Right hindlimb (tissue), 1 donor: Measurements from ENCODE around the gene ADAM15.

ENCODE experiments used
- DNase-seq: peaks from one replicate; pipeline ENCODE4 v3.0.0-alpha.2; 2018

ADAM15 gene, protein sequence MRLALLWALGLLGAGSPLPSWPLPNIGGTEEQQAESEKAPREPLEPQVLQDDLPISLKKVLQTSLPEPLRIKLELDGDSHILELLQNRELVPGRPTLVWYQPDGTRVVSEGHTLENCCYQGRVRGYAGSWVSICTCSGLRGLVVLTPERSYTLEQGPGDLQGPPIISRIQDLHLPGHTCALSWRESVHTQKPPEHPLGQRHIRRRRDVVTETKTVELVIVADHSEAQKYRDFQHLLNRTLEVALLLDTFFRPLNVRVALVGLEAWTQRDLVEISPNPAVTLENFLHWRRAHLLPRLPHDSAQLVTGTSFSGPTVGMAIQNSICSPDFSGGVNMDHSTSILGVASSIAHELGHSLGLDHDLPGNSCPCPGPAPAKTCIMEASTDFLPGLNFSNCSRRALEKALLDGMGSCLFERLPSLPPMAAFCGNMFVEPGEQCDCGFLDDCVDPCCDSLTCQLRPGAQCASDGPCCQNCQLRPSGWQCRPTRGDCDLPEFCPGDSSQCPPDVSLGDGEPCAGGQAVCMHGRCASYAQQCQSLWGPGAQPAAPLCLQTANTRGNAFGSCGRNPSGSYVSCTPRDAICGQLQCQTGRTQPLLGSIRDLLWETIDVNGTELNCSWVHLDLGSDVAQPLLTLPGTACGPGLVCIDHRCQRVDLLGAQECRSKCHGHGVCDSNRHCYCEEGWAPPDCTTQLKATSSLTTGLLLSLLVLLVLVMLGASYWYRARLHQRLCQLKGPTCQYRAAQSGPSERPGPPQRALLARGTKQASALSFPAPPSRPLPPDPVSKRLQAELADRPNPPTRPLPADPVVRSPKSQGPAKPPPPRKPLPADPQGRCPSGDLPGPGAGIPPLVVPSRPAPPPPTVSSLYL

DNA sequence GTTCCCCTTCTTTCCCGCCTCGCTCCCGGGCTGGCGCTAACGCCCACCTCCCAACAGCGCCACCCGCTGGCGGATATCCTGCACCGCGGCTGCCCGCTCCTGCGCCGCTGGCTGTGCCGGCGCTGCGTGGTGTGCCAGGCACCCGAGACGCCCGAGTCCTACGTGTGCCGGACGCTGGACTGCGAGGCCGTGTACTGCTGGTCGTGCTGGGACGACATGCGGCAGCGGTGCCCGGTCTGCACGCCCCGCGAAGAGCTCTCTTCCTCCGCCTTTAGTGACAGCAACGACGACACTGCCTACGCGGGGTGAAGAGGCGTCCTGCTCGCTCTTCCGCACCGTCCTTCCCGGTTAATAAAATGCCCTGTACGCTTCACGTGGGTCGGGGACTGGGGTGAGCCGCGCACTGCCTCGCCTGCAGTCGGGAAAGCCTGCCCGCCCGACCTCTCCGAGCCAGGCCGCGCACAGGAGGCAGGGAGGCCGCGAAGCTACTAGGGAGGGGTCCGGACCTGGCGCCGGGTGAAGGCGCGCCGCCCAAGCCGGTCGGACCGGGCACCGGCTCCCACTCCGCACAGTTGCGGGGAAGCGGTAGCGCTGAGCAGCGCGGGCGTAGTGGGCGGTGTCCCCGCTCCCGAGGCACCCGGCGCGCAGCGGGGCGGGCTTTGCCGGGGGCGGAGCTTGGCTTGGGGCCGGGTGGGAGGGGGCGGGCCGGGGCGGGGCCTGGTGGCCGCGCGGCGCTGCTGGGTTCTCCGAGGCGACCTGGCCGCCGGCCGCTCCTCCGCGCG is at the start of gene ADAM15:
Gene ADAM15 (plus strand): TSS at position 757 of the 782 bp plus-strand sequence. CDS start 71 bp downstream, outside the sequence.
- DNase-seq, result peak; percentile 88

DNA sequence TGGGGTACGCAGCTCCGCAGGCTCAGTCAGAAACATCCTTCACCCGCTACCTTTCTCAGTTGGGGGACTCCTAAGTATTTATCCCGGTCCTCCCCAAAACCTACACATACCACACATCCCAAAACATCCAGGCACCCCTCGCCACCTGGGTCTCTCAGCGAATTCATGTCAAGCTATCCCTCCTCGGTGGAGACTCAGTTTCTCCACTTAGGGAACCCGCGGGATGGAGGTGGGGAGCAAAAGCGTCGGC is 49.8 kb upstream of the ADAM15 start:
- DNase-seq, result no peak

DNA sequence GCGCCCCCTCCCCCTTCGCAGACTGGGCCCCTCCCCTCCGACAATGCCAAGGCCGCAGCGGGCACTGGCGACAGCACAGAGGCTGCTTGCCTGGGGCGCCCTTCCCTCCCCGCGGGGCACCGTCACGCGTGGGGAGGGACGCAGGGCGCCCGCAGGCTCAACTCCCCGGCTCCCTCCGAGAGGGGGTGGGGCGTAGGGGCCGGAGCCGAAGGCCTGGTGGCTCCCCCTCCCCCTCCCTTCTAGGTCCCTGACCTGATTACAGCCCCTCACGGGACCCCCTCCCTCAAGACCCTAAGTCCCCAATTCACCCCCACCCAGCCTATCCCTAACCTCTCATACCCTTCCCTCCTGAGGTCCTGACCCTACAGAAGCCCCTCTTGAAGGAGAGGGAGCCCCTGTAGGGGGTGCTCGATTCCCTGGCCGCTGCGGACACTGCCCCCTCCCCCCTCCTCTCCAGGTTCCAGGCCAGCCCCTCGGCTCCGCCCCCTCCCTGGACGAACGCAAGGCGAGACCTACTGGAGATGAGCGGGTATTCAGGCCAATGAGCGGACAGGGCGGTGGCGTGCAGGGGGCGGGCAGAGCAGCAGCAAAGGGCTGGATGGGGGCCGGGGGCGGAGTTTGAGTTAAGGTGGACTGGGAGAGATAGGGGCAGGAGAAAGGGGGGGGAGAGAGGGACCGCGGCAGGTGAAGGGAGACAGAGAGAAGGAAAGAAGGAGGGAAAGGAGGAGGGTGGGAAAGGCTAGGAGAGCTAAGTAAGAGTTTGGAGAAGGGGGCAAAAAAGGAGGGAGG is 49.2 kb upstream of the ADAM15 start:
- DNase-seq, result peak; percentile 100

DNA sequence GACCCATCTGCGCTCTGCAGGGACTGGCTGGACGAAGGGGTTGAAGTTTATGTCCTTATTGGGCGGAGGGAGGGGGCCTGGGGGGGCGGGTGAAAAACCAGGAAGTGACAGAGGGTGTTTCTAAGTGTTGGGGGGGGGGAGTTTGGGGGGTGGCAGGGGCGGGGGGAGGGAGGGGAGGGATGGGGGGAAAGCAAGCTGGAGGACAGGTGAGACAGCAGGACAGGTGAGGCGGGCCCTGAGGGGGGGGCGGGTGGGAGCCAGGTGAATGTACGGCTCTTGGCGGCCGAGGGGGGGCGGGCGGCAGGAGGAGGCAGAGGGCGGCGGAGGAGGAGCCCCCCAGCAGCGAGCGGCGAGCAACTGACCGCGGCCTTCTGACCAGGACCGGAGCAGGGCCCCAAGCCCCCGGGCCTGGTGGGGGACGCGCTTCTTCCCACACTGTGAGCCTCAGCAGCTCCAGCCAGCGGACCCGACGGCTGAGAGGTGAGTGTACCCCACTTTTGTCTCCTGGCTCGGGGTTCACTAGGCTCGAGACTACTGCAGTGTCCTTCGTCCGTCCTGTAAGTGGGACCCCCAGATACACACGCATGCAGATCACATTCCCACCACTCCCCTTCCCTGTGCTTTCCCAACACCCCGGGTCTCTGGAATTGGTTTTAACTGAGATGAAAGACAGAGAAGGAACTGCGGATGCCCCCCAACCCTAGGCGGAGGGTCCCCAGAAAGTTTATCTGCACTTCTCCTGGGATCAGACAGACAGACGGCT is 48.5 kb upstream of the ADAM15 start, which contains the start of gene ZBTB7B:
Gene ZBTB7B (plus strand): TSS at position 339 of the 763 bp plus-strand sequence. CDS start 11,859 bp downstream, outside the sequence.
- no peak for DNase-seq

DNA sequence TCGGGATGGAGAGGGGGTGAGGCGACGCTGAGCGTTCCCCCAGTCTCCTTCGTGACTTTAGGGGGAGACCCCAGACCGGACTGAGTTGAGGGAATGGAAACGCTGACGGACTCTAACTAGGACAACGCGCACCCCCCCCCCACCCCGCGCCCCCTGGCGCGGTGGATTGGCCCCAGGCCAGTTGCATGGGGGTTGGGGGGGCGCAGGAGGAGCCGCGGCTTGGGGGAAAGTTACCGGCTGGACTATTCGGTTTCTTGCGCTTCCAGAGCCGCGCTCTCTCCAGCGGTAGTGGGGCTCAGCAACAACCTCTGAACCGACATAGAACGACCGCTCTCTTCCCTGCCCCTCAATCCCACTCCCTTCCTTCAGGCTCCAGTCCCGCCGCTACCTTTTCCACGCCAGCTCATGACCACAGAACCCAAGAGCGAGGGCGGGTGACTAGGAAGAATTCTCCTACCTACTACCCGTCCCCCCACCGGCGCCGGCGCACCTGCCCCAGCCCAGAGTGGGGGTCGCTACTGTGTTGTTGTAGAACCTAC is 47.8 kb upstream of the ADAM15 start:
- peak; percentile 65 for DNase-seq

DNA sequence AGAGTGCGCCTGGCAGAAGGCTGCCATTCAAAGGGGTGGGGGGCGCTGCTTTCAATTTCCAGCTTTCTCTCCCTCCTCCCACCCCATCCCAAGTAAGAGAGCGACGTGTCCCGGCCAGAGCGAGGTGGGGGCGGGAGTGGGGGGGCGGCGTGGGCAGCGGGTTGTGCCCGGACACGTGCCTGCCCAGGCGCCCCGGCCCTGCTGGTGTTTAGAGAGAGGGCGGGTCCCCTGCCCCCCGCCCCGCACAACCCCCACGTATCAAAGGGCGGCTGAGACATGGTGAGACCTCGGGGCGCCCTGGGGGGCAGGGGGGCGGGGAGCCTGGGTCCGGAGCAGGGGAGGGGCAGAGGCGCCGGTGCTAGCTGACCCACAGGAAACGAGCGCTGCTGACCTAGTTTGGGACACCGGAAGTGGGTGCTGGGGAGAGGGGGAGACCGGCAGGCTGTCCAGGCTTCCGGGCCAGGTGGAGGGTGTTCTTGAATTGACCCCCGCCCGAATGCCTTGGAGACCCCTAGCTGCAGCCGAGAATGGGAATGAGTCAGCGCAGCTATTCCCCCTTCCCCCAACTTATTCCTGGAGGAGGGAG is 47.3 kb upstream of the ADAM15 start:
- peak; percentile 69 for DNase-seq

DNA sequence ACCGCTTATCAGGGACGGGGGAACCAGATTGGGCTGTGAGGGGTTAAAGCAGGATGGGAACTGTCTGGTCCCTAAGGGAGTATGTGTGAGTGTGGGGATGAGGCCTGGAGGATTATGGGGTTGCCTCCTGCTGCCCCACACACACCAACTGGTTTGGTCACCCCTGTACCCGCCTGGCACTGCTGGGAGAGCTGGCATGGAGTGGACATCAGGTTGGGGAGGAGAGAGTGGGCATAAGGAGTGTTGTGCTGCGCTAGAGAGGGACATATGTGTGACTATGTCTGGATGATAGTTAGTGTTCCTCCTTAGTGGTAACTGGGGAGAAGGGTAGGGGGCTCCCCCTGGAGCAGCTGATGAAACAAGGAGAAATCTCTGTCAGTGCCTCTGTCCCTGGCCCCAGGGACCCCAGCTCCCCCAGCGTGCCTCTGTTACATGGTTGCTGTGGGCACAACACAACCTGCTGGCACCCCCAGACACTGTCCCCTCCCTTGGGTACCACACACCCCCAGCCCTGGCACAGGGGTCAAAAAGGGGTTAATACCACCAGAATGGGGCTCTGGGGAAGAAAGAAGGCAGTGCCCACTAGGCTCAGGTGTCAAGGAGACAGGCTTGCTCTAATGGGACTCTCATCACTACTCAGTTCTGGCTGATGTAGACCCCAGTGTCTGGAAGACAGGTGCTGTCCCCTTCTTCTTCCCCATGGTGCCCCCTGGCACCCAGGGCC is 46.6 kb upstream of the ADAM15 start:
- DNase-seq, result no peak

DNA sequence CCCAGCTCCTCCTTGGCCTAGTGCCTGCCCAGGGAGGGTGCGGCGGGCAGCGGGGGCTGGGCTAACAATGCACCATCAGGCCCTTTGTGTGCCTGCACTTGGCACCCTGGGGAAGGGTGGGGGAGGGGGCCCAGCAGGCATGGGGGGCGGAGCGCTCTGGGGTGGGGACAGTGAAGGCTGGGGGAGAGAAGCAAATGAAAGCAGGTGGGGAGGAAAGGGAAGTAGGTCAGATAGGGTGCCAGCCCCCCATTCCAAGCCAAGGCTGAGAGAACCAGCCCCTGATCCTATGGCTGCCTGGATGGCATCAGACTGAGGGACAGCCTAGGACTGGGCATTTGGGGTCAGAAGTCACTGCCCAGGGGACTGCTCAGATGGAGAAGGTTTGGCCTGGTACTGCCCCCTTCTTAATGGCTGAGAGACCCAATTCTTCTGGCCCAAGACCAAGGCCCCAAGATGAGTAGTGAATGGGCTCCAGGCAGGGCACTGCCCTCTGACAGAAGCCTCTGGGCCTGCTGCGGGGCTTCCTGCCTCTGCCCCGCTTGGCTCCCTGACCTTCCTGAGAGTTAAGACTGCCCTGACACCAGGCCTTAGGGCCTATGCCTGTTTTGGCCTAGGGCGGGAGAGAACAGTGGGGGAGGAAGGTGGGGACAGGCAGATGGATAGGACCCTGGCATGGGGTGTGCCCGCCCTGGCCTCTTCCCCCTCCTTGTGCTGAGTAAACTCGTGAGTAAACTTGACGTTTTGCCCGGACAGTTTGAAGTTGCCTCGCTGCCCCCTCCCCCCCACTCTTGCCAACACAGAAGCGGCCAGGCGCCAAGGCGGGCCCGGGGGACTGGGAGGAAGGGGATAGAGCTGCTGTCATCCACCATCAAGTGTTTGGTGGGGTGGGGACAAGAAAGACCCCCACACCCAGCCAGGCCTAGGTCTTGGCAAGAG is 45.8 kb upstream of the ADAM15 start:
- no peak for DNase-seq

DNA sequence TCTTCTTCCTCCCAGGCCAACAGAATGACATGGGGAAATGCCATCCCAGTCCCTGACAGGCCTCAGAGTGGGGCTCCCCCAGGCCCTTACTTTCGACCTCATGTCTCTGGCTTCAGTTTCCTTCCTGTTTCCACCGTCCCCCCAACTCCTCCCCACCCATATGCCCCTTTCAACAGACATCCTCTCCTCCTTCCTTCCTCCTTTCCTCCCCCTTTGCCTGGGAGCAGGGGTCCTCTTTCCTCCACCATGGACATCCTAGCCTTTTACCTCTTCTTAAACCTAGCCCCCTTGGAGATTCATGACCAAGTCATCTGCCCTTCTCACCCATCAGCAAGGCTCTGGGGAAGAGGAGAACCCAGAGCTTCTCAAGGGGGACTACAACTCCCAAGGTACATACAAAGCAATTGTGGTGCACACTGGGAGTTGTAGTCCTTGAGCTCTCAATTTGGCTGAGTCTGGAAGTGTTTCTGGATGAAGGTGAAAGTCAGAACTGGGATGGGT is 44.5 kb upstream of the ADAM15 start:
- DNase-seq, result no peak

DNA sequence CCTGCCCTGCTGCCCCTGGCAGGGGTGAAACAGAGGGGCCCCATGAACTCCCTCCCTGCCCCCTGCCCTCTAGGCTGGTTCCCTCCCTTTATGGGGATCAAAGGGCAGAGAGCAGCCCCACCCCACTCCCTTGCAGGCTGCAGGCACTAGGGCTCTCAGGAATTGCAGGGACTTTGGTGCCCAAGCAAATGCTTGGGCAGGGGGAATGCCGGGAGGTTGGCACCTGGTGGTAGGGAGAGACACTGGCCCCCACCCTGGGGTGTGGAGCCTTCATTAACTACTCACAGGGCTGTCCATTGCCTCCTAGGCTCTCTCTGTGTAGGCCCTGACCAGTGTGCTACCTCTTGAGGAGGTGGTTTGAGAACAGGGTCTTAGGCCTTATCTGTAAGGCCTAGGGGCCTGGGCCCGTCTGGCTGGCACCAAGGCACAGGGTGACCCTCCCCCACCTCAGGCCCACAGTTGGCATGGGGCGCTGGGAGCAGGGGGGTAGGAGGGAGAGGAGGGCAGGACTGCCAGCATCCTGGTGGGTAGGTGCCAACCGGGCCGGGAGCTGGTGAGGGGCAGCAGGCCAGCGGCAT is 43.8 kb upstream of the ADAM15 start:
- DNase-seq, result no peak

DNA sequence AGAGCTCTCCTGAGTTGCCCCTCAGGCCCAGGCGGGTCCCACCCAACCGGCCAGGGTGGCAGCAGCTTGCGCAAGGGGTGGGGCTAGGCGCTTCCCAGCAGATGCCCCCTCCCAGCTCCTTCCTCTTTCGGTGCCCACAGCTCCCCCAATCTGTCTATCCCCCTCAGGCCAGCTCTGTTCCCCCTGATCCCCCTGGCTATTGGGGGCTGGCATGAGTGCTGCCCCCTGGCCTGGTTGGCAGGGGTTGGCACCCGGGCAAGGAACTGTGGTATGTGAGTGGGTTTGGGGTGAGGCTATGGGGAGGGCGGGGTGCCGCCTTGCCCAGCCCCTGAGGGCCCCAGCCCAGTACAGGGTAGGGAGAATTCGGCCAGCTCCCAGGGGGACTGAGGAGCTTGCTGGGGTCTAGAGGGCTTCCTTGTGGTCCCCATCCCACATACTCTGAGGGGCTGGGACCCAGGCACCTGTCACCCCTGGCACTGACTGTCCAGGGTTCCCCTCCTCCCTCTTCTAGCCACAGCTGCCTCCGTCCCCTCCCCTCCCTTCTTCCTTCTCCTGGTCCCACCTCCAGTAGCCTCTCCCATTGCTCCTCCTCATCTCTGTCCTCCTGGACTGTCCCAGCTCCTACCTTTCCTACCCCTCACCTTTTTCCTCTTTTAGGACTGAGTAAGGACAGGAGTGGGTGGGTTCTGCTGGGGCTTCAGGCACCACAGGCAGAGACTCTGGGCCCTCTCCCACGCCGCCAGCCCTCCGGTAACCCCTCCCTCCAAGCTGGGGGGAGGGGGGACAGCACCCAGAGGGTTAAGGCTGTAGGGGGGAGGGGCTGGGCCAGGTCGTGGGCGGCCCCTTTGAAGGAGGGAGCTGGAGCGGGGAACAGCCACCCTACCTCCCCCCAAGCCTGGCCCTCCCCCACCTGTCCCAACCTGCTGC is 42.8 kb upstream of the ADAM15 start:
- DNase-seq, result no peak

DNA sequence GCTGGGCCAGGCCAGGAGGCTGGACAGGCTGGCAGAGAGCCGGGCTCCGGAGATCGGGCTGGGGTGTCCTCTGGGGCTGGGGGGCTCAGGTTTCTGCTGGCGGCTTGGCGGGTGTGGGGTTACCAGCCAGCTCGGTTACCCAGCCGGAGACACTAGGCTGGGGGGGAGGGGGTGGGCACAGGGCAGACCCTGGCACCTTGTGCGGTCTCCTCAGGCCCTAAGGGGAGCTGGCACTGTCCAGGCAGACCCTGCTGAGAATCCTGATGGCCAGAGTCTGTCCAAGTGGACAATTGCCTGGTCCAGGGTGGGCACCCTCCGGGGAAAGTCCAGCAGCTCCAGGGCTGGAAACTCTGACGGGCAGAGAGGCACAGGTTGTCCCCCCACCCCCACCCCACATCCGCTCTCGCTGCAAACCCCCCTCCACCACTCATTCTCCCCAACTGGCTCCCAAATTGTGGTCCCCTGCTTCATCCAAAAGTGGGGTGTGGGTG is 41.9 kb upstream of the ADAM15 start:
- DNase-seq, result no peak

DNA sequence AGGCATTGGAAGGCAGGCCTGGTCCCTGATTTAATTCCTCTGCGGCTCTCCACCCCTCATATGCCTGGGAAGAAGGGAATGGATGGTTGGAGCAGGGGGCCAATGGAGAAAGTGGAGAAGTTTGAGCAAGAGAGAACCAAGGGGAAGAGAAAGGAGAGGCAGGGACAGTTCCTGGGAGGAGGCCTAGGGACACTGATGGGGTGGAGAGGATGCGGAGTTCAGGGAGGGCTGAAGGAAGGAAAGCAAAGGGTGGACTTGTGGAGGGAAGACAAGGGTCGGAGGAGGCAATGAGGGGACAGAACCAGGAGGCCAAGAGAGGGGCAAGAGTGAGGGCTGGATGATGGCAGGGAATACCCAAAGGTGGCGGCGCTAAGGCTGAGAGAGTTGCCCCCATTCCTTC is 41.4 kb upstream of the ADAM15 start:
- DNase-seq, result no peak

DNA sequence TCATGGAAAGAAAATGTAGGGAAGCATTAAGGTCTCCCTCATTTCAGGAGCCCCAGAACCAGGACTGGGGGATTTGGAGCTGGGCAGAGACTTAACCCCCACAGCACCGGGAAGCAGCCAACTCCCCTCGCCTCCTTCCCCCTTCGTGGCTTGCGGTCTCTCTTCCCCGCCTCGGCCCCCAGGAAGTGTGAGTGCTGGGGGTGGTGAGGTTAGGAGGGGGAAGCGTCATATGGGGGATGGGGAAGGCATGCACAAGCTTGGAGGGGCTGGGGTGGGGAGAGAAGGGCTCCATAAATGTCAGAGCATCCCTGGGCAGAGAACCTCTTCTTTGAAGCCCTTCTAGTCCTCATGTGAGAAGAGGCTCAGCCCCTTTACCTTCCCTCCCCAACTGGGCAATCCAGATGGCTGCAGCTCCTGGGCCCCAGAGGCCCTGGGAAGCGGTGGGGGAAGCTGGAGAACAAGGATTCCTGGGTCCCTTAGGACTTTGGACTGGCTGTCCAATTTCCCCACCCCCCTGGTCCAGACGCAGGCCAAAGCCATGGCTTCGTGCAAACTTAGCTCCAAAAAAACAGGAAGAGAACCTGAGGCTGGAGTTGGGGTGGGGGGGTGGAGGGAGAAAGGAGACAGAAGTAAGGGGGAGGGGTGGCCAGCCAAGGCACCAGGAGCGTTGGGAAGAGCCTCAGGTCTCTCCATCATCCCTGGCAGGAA is 40.8 kb upstream of the ADAM15 start:
- no peak for DNase-seq

DNA sequence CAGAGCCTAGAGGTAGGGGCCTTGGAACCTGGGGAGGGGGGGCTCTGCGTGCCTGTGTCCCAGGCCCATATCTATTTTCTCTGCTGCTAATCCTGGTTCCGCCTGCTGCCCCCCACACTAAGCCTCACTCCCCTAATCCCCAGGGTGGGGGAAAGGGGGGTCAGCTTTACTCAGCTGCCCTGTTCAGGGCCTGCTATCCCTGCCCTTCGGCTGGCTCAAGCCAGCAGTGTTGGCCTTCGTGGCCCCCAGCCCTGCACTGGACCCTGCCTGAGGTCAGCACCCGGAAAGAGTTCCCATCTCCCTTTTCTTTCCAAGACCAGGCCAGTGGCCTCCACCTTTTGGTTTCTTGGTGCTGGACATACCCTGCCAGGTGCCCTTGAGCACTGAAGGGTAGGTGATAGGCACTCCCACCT is 40.1 kb upstream of the ADAM15 start:
- no peak for DNase-seq

DNA sequence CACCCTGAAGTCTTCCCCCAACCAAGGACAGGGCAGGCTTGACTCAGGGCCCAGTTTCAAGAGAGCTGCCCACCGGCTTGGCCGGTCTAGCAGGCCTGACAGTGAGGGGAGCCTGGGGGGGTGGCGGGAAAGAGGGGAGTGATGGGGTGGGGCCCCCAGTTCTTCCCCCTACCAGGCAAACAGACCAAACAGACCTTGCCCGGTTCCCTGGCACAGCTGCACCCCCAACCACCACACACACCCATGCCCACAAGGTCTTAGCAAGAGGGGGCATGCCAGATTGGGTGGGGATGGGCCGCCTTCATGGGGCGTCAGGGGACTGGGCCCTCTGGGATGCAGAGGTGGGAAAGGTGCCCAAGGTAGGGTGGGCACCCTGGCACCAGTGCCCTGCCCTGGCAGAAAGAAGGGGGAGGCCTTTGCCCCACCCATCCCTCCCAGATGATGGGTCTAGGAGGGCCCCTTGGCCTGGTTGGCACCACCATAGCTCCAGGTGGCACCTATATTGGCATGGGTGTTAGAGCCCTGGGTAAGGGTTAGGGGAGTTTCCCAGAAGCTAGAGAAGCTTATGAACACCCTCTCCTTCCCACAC is 39.6 kb upstream of the ADAM15 start:
- DNase-seq, result no peak
